ENCODE data around the gene FBXL13. TPM values are rescaled to one million over a fixed set of nuclear protein-coding genes. Genes with fewer than 3 reads are reported as not detected.

FBXL13 gene
- total RNA-seq, 1 experiment from 2014 or later, result 0.35 TPM

GRCh38 chr7:103077318-103077717, 2.7 kb upstream of the FBXL13 start:
- no peak for DNase-seq (ENCODE audit: unreplicated experiment)
- TF ChIP-seq CTCF (IDR thresholded peaks at IDR 0.05; ENCODE audit: unreplicated experiment), result no peak
- no TSS peak for BruUV-seq (replicated peaks)
- Mint-ChIP-seq H3K36me3 (ENCODE audit: insufficient read depth, unreplicated experiment) (peaks cover 13% of the 10 kb centered on the region), H3K9me3 (ENCODE audit: unreplicated experiment) (no peaks in the 10 kb centered on the region), H3K27me3 (ENCODE audit: insufficient read depth, unreplicated experiment) (no peaks in the 10 kb centered on the region), H3K4me3 (ENCODE audit: unreplicated experiment) (no peak overlapping the region), H3K27ac (ENCODE audit: low read depth, unreplicated experiment) (no peak overlapping the region), H3K4me1 (ENCODE audit: insufficient read depth, unreplicated experiment) (peaks cover 11% of the 10 kb centered on the region)
- intact Hi-C loops (cut with micrococcal nuclease), result no loop called here
- ChIA-PET CTCF (interaction anchor here (0.8 to 1.1 kb wide), 3 partner anchors 16 to 71 kb away, joined by 3 read pairs; no protein-coding TSS in a partner anchor), POLR2A (interaction anchor here (2.3 to 3.8 kb wide), 4 partner anchors 13 to 270 kb away, joined by 7 to 45 read pairs (median 9); partner anchors contain the start of gene PSMC2)

- Mint-ChIP-seq H3K4me1 (ENCODE audit: insufficient read depth, unreplicated experiment) (peaks cover 11% of the 10 kb centered on the region), H3K9me3 (ENCODE audit: unreplicated experiment) (no peaks in the 10 kb centered on the region), H3K27ac (ENCODE audit: low read depth, unreplicated experiment) (peak overlapping the region; percentile 91), H3K36me3 (ENCODE audit: insufficient read depth, unreplicated experiment) (peaks cover 13% of the 10 kb centered on the region), H3K4me3 (ENCODE audit: unreplicated experiment) (peak overlapping the region; percentile 83), H3K27me3 (ENCODE audit: insufficient read depth, unreplicated experiment) (no peaks in the 10 kb centered on the region)
- ChIA-PET POLR2A (interaction anchor here (1.2 to 4.0 kb wide), 9 partner anchors 7 to 1937 kb away, joined by 3 to 45 read pairs (median 8); partner anchors contain the start of genes NAPEPLD and PSMC2), CTCF (interaction anchor here (0.8 to 1.1 kb wide), 3 partner anchors 16 to 72 kb away, joined by 3 read pairs; no protein-coding TSS in a partner anchor)
- no peak for TF ChIP-seq CTCF (IDR thresholded peaks at IDR 0.05; ENCODE audit: unreplicated experiment)
- DNase-seq (ENCODE audit: unreplicated experiment), result peak; percentile 19
- intact Hi-C loops (cut with micrococcal nuclease), result no loop called here
- BruUV-seq (replicated peaks), result no TSS peak
Measured at GRCh38 chr7:103076764-103077163, 2.2 kb upstream of the FBXL13 start.

GRCh38 chr7:103075337-103075918, 832 bp upstream of the FBXL13 start:
- no TSS peak for BruUV-seq (replicated peaks)
- H3K27ac Mint-ChIP-seq (ENCODE audit: low read depth, unreplicated experiment), result peak overlapping the region; percentile 91
- ChIA-PET CTCF (interaction anchor here (0.6 to 7.8 kb wide), 10 partner anchors 9 to 329 kb away, joined by 3 to 65 read pairs (median 3); partner anchors contain the start of gene NAPEPLD), POLR2A (interaction anchor here (0.6 to 4.0 kb wide), 23 partner anchors 9 to 1938 kb away, joined by 3 to 45 read pairs (median 7); partner anchors contain the start of genes FAM185A, NAPEPLD and PSMC2)
- intact Hi-C loops (cut with micrococcal nuclease), result loop anchor here (2.0 kb wide), 1 partner anchor 73 kb away; the partner anchor contains the start of gene NAPEPLD
- H3K4me1 Mint-ChIP-seq (ENCODE audit: insufficient read depth, unreplicated experiment), result peaks cover 11% of the 10 kb centered on the region
- H3K9me3 Mint-ChIP-seq (ENCODE audit: unreplicated experiment), result no peaks in the 10 kb centered on the region
- peaks cover 12% of the 10 kb centered on the region for H3K36me3 Mint-ChIP-seq (ENCODE audit: insufficient read depth, unreplicated experiment)
- no peak for TF ChIP-seq CTCF (IDR thresholded peaks at IDR 0.05; ENCODE audit: unreplicated experiment)
- H3K27me3 Mint-ChIP-seq (ENCODE audit: insufficient read depth, unreplicated experiment), result no peaks in the 10 kb centered on the region
- peak; percentile 48 for DNase-seq (ENCODE audit: unreplicated experiment)
- peak overlapping the region; percentile 83 for H3K4me3 Mint-ChIP-seq (ENCODE audit: unreplicated experiment)

GRCh38 chr7:103073989-103074518, 542 bp downstream of the FBXL13 start:
- Mint-ChIP-seq H3K9me3 (ENCODE audit: unreplicated experiment) (no peaks in the 10 kb centered on the region), H3K4me3 (ENCODE audit: unreplicated experiment) (peak overlapping the region; percentile 83), H3K36me3 (ENCODE audit: insufficient read depth, unreplicated experiment) (peaks cover 7% of the 10 kb centered on the region), H3K27me3 (ENCODE audit: insufficient read depth, unreplicated experiment) (no peaks in the 10 kb centered on the region), H3K27ac (ENCODE audit: low read depth, unreplicated experiment) (peak overlapping the region; percentile 81), H3K4me1 (ENCODE audit: insufficient read depth, unreplicated experiment) (peaks cover 11% of the 10 kb centered on the region)
- intact Hi-C loops (cut with micrococcal nuclease), result loop anchor here (2.0 kb wide), 1 partner anchor 75 kb away; the partner anchor contains the start of gene NAPEPLD
- no TSS peak for BruUV-seq (replicated peaks)
- DNase-seq (ENCODE audit: unreplicated experiment), result no peak
- ChIA-PET POLR2A (interaction anchor here (0.7 to 4.0 kb wide), 13 partner anchors 10 to 325 kb away, joined by 3 to 40 read pairs (median 8); partner anchors contain the start of genes FAM185A, NAPEPLD and PSMC2), CTCF (interaction anchor here (0.6 to 7.8 kb wide), 3 partner anchors 10 to 316 kb away, joined by 4 to 65 read pairs (median 15); no protein-coding TSS in a partner anchor)
- TF ChIP-seq CTCF (IDR thresholded peaks at IDR 0.05; ENCODE audit: unreplicated experiment), result no peak

Measured in MCF 10A (cell line).